NCI-H1092 treated with DMSO at 0.1 percent for 48 hours (cell line): ENCODE data around the gene FOXD4L3.
"Not testable (repeated sequence)": the region's sequence is repeated elsewhere in the genome, so short reads cannot be mapped to it uniquely, and the experiment has no call there.

Experiments
- DNase-seq: peaks from one replicate; lab custom pipeline; 2025; lab: John Stamatoyannopoulos, UW

Gene FOXD4L3

GRCh38 chr9:68351689-68352088, 49.0 kb downstream of the FOXD4L3 start:
- not testable (repeated sequence) for DNase-seq
